GM15510 (cell line): ENCODE measurements around the gene SH3PXD2B.

Experiments used
- POLR2A ChIP-seq: IDR thresholded peaks from 3 replicates; pipeline ENCODE4 v1.6.1; 2011; ENCODE audit warnings: borderline replicate concordance; ENCODE audit not compliant: insufficient read length; ENCODE audit errors: extremely low read depth

The SH3PXD2B gene

DNA sequence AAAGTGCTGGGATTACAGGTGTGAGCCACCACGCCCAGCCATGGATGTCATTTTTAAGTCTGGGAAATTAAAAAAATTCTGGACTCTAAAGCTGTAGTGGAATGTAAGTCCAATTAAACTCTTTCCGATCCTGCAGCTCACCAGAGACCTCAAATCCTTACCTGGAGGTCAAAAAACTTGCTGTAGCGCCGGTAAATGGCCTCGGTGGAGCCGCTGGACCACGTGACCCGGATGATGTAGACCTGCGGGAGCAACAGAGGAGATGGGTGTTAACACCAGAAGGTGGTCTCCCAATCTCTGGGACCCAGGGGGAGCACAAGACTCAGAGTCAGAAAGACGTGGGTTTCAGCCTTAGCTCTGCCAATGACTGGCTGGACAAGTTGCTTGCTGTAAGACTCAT is 32.1 kb downstream of the SH3PXD2B start:
- no peak for TF ChIP-seq POLR2A

GRCh38 chr5:172421020-172421419 is 33.3 kb downstream of the SH3PXD2B start:
- TF ChIP-seq POLR2A, result no peak

GRCh38 chr5:172420235-172420939 is 33.9 kb downstream of the SH3PXD2B start:
- no peak for TF ChIP-seq POLR2A

DNA sequence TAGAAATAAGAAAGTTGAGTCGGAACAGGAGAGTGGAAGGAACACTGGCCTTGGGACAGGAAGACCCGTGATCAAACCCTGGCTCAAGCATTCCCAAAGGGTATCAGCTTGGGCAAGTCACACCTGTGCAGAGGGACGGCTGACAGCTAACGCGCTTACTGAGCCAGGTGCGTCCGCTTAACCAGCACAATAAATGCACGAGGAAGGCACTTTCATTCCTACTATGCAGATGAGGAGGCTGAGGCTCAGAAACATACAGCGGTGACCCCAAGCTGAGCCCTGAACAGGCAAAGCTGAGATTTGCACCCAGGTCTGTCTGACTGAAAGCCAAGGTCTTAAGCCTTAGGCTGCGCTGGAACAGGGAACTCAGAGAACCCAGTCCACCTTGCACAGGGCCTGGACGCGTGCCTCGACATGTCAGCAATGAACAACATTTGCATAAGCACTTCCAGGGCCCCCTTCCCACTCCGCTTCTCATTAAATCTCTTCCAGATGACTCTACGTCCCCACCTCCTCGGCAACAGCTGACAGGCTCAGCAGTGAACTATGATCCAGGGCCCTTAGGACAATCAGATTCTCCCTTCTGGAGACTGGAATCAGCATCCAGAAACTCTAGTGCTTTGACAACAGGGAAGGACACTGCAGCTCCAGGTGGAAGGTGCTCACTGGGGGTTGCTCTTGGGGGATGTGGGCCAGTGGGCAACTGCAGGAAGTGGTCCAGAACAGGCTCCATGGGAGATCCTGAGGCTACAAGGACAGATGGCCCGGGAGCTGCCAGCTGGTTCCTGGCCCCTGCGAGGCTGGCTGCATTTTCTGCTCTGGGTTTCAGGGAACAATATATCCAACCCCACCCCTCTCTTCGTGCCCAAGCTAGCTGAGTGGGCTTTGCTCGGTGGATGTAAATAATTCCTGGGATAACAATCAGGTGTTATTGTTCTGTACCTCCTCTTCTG is 35.2 kb downstream of the SH3PXD2B start:
- TF ChIP-seq POLR2A, result no peak

DNA sequence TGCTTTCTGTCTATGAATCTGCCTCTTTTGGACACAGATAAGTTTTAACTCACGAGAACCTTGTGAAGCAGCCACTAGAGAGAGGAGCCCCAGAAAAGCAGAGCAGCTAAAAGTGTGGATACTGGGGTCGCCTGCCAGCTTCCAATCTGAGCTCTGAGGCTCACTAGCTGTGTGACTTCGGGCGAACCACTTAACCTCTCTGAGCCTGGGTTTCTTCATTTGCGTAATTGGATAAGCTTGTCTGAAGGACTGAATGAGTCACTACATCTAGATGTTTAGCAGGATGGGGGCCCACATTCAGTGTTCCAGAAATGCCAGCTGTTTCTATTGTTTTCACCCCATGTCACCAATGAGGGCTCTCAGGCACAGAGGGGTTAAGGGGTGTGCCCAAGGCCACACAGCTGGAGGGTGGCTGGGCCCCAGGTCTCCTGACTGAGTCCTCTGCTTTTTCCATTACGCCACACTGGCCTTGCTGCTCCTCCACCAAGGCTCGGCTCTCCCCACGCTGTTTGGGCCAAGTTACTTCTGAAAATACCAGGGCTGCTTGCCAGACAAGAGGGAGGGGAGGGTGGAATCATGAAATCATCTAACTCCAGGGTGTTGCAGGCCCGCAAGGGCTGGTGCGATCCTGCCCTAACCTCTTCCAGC is 36.2 kb downstream of the SH3PXD2B start:
- TF ChIP-seq POLR2A, result no peak

- TF ChIP-seq POLR2A, result no peak
These were observed 37.0 kb downstream of the SH3PXD2B start for GRCh38 chr5:172417130-172417841.

DNA sequence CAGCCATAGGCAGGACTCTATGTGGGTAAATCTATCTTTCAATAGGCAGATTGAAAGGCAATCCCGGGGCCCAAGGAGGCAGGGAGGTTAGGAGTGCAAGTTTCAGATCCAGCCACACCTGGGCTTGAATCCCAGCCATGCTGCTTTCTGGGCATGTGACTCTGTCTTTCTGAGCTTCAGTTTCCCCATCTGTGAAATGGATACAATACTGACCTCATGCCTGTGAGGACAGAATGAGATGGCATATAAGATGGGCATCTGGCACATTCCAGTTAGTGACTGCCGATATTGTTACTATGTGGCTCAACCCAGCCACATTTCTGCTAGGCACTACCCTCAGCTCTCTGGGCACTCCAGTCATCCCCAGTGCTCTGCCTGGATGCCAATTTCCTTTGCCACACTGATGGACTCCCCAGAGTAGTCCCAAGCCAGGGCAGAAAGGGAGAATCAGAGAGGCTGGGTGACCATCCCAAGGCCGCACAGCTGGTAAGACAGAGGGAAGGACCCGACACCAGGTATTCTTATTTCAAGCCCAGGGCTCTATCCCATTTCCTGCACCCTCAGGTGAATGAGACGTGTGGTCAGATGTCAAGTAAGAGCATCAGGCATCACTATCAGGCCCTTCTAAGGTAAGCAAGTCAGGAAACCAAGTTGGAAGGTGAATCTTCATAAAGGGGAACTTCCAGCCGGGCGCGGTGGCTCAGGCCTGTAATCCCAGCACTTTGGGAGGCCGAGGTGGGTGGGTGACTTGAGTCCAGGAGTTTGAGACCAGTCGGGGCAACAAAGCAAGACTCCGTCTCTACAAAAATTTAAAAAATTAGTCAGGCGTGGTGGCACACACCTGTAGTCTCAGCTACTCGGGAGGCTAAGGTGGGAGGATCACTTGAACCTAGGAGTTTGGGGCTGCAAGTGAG is 38.7 kb downstream of the SH3PXD2B start:
- no peak for TF ChIP-seq POLR2A

DNA sequence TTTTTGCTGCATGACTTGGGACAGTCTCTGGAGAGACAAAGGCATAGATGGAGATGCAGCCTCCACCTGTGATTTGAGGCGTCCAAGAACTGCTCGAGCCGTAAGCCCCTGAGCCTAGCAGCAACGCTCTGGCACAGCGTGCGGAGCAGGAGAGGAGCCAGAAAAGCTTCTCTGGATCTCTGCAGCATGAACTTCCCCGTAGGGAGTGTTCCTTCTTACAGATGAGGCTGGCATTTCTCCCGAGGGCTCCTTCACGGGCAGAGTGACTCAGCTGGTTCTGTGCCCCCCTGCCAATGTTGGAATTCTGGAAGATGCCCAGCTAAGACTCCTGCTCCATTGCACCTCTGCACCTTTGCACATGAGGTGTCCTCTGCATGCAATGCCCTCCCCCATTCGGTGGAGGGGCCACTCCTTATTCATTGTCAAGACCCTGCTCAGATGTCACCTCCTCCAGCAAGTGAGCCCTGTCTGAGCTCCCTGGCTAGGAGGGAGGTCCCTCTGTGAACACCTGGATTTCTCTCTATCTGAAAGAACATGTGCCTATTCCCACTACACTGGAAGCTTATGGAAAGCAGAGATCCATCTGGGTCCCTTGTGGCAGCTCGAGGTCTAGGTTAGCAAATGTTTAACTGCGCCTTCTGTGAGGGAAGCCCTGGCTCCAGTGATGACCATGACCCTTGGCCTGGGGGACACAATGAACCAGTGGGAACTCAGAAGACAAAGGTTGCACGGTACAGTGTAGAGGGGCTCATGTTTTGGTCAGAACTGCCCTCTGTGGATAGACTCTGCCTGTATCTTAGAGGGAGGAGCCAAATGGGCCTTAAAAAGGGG is 39.6 kb downstream of the SH3PXD2B start:
- TF ChIP-seq POLR2A, result no peak

DNA sequence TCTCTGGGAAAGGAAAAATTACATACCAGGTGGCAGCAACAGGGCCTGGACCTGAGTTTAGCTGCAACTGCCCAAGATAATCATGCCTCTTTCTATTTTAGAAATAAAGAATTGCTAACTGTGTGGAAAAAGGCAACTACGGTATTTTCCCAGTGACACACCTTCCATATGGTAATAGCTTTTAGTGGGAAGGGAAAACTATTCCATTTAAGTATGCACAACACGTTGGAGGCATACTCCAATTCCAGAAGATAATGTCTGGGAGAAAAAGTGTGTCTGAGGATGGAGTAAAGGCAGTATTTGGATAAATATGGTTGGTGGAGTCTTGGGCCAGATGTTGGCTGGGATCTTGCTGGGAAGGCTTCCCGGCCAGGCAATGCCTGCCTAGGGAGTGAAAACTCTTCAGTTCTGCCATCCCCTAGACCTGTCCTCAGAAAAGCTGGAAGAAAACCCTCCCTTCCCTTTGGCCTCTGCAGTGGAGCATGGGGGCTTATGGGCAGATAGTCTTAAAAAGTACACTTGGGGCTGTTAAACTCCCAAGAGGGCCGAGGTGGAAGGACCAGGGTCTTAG is 40.6 kb downstream of the SH3PXD2B start:
- TF ChIP-seq POLR2A, result no peak

- no peak for TF ChIP-seq POLR2A
These were observed 41.5 kb downstream of the SH3PXD2B start for GRCh38 chr5:172412724-172413286.

- TF ChIP-seq POLR2A, result no peak
These were observed 42.7 kb downstream of the SH3PXD2B start for GRCh38 chr5:172411484-172412072.
